H9 (cell line): ENCODE results near the gene MAPK8IP2. TPM values are rescaled to one million over a fixed set of nuclear protein-coding genes. Genes with fewer than 3 reads are reported as not detected.
A peak's percentile ranks its signal among the peaks of the same experiment; 100 is the strongest.

Source experiments
- DNase-seq: peaks from one replicate; pipeline ENCODE4 v3.0.0-alpha.2; 2017
- H2AFZ ChIP-seq: one replicate; pipeline ENCODE4 v1.6.1; 2013; ENCODE audit warnings: mild to moderate bottlenecking, low read length, control low read depth, moderate library complexity
- H2AK5ac ChIP-seq: 2 replicates; pipeline ENCODE4 v1.6.1; 2013; ENCODE audit warnings: low read length, control low read depth, mixed read lengths; ENCODE audit not compliant: insufficient read length
- H2BK120ac ChIP-seq: one replicate; pipeline ENCODE4 v1.6.1; 2013; ENCODE audit warnings: low read depth, mild to moderate bottlenecking, low read length, control low read depth, inconsistent platforms; ENCODE audit not compliant: poor library complexity, severe bottlenecking
- H2BK12ac ChIP-seq: 2 replicates; pipeline ENCODE4 v1.6.1; 2013; ENCODE audit warnings: low read length, control low read depth, mixed read lengths, low read depth; ENCODE audit not compliant: insufficient read length
- H2BK15ac ChIP-seq: 2 replicates; pipeline ENCODE4 v1.6.1; 2013; ENCODE audit warnings: low read depth, low read length, control low read depth
- H2BK20ac ChIP-seq: one replicate; pipeline ENCODE4 v1.6.1; 2013; ENCODE audit warnings: low read depth, mild to moderate bottlenecking, low read length, control low read depth, inconsistent platforms; ENCODE audit not compliant: poor library complexity, severe bottlenecking
- H2BK5ac ChIP-seq: 2 replicates; pipeline ENCODE4 v1.6.1; 2013; ENCODE audit warnings: low read length, control low read depth, mixed read lengths; ENCODE audit not compliant: insufficient read length
- H3K14ac ChIP-seq: 2 replicates; pipeline ENCODE4 v1.6.1; 2013; ENCODE audit warnings: low read length, control low read depth; ENCODE audit not compliant: insufficient read depth
- H3K18ac ChIP-seq: 2 replicates; pipeline ENCODE4 v1.6.1; 2013; ENCODE audit warnings: low read depth, mild to moderate bottlenecking, mixed read lengths, low read length, control low read depth; ENCODE audit not compliant: insufficient read length
- H3K23ac ChIP-seq: 2 replicates; pipeline ENCODE4 v1.6.1; 2013; ENCODE audit warnings: low read length, control low read depth, mixed read lengths, low read depth; ENCODE audit not compliant: insufficient read length
- H3K23me2 ChIP-seq: 2 replicates; pipeline ENCODE4 v1.6.1; 2013; ENCODE audit warnings: low read depth, mild to moderate bottlenecking, mixed read lengths, low read length, control low read depth; ENCODE audit not compliant: insufficient read length, poor library complexity, severe bottlenecking
- H3K27ac ChIP-seq: 2 replicates; pipeline ENCODE4 v1.5.1; 2013; ENCODE audit warnings: low read length, control low read depth, mixed read lengths, low read depth; ENCODE audit not compliant: insufficient read length
- H3K27me3 ChIP-seq: 2 replicates; pipeline ENCODE4 v1.6.1; 2013; ENCODE audit warnings: low read length, control low read depth, inconsistent platforms; ENCODE audit not compliant: insufficient read depth
- H3K4ac ChIP-seq: 2 replicates; pipeline ENCODE4 v1.6.1; 2013; ENCODE audit warnings: low read depth, mild to moderate bottlenecking, control low read depth, inconsistent platforms, low read length, moderate library complexity
- H3K4me1 ChIP-seq: 2 replicates; pipeline ENCODE4 v1.6.1; 2013; ENCODE audit warnings: low read length, control low read depth, inconsistent platforms; ENCODE audit not compliant: insufficient read depth
- H3K4me2 ChIP-seq: 2 replicates; pipeline ENCODE4 v1.6.1; 2013; ENCODE audit warnings: low read length, control low read depth, mixed read lengths; ENCODE audit not compliant: insufficient read length, insufficient read depth
- H3K56ac ChIP-seq: 2 replicates; pipeline ENCODE4 v1.6.1; 2013; ENCODE audit warnings: low read depth, mild to moderate bottlenecking, mixed read lengths, low read length, control low read depth; ENCODE audit not compliant: insufficient read length
- H3K79me1 ChIP-seq: 2 replicates; pipeline ENCODE4 v1.6.1; 2013; ENCODE audit warnings: low read depth, mild to moderate bottlenecking, moderate library complexity, low read length, control low read depth, inconsistent platforms; ENCODE audit not compliant: insufficient read depth, poor library complexity, severe bottlenecking
- H3K79me2 ChIP-seq: 2 replicates; pipeline ENCODE4 v1.6.1; 2013; ENCODE audit warnings: low read length, control low read depth, inconsistent platforms; ENCODE audit not compliant: insufficient read depth
- H3K9ac ChIP-seq: 2 replicates; pipeline ENCODE4 v1.6.1; 2013; ENCODE audit warnings: low read length, control low read depth, mixed read lengths; ENCODE audit not compliant: insufficient read length; ENCODE audit errors: extremely low read depth
- H3K9me3 ChIP-seq: one replicate; pipeline ENCODE4 v1.6.1; 2013; ENCODE audit warnings: low read depth, low read length, inconsistent platforms; ENCODE audit not compliant: control insufficient read depth
- H3T11ph ChIP-seq: one replicate; pipeline ENCODE4 v1.6.1; 2013; ENCODE audit warnings: mild to moderate bottlenecking, low read length, control low read depth, inconsistent platforms
- H4K20me1 ChIP-seq: one replicate; pipeline ENCODE4 v1.6.1; 2013; ENCODE audit not compliant: control insufficient read depth, insufficient read length, insufficient read depth
- H4K5ac ChIP-seq: 2 replicates; pipeline ENCODE4 v1.6.1; 2013; ENCODE audit warnings: low read depth, mild to moderate bottlenecking, mixed read lengths, low read length, control low read depth; ENCODE audit not compliant: insufficient read length
- H4K8ac ChIP-seq: replicated peaks from 2 replicates; pipeline ENCODE4 v1.6.1; 2013; ENCODE audit warnings: low read length, control low read depth, mixed read lengths, low read depth; ENCODE audit not compliant: insufficient read length
- H4K91ac ChIP-seq: 2 replicates; pipeline ENCODE4 v1.6.1; 2013; ENCODE audit warnings: low read depth, mild to moderate bottlenecking, moderate library complexity, mixed read lengths, low read length, control low read depth; ENCODE audit not compliant: insufficient read length
- H3K27ac Mint-ChIP-seq, 3 experiments: 2 replicates in 2 of 3; 3 replicates in 1 of 3; pipeline ENCODE4 v1.8.0; 2020 to 2021; ENCODE audit warnings: mixed read lengths in 3 of 3, mild to moderate bottlenecking in 1 of 3, moderate library complexity in 1 of 3
- H3K27me3 Mint-ChIP-seq: 2 replicates; pipeline ENCODE4 v1.8.0; 2021; ENCODE audit warnings: low read depth, mild to moderate bottlenecking, moderate library complexity, mixed read lengths
- H3K36me3 Mint-ChIP-seq, 3 experiments: 2 replicates in 2 of 3; 3 replicates in 1 of 3; pipeline ENCODE4 v1.8.0; 2020 to 2021; ENCODE audit warnings: low read depth in 3 of 3, mixed read lengths in 3 of 3; ENCODE audit not compliant: insufficient read depth in 1 of 3
- H3K4me1 Mint-ChIP-seq, 2 experiments: 2 replicates each; pipeline ENCODE4 v1.8.0; 2020; ENCODE audit warnings: mixed read lengths in 2 of 2
- H3K4me3 Mint-ChIP-seq, 2 experiments: 2 replicates in 1 of 2; 3 replicates in 1 of 2; pipeline ENCODE4 v1.8.0; 2020 to 2021; ENCODE audit warnings: mild to moderate bottlenecking in 2 of 2, mixed read lengths in 2 of 2, moderate library complexity in 1 of 2
- H3K9me3 Mint-ChIP-seq, 2 experiments: 2 replicates in 1 of 2; 3 replicates in 1 of 2; pipeline ENCODE4 v1.8.0; 2020; ENCODE audit warnings: mild to moderate bottlenecking in 2 of 2, mixed read lengths in 2 of 2, moderate library complexity in 1 of 2
- CTCF ChIP-seq: fragments of 200-600 bp; sonication (generic); conservative IDR thresholded peaks from 3 replicates; pipeline ENCODE4 v1.8.0; 2021; ENCODE audit warnings: antibody characterized with exemption, mild to moderate bottlenecking
- WGBS: extraction: QIAGEN DNeasy Blood & Tissue Kit; methylation state at CpG from one replicate; pipeline ENCODE4 v1.1.7; 2013; ENCODE audit warnings: missing lambda C conversion rate, low lambda C conversion rate, mixed read lengths; ENCODE audit not compliant: insufficient read length; ENCODE audit errors: extremely low coverage; 5-methylcytosine and 5-hydroxymethylcytosine counted together
- total RNA-seq: library from RNA; stranded (reverse); gene quantifications from 2 replicates; pipeline ENCODE4 v1.2.1, GENCODE V29; 2021

Gene MAPK8IP2
- total RNA-seq, 1 experiment from 2014 or later, result 5.7 TPM

DNA sequence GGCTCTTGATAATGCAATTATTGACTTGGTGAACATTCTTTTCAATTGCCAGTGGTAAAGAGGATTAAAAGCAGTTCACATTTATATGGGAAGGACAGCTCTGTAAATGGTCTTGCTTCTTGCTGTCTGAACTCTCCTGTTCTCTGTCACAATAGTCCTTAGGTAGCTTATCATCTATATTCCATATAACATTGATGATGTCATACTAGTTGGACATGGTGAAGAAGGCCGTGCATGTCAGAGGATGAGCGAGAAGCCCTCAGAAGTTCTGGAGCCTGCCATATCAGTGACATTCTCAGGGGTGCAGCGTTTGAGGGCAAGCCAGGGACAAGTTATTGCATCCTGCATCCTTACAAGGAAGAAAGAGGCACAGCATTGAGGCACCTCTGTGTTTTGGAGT is 15.4 kb upstream of the MAPK8IP2 start:
- Mint-ChIP-seq H3K27ac (no peak overlapping the region), H3K27me3 (peaks cover 16% of the 10 kb centered on the region), H3K36me3 (peaks cover 3 to 7% (median 5%) of the 10 kb centered on the region in 3 experiments; a peak in 6 of 7 replicates), H3K9me3 (no peaks in the 10 kb centered on the region), H3K4me3 (peak overlapping the region in 1 of 2 experiments; percentile 32; a peak in 1 of 5 replicates), H3K4me1 (peaks cover 14 to 23% of the 10 kb centered on the region in 2 experiments)
- Histone ChIP-seq H2AFZ (no peak overlapping the region), H3T11ph (no peak overlapping the region), H3K79me2 (no peaks in the 10 kb centered on the region), H3K9ac (no peak overlapping the region), H3K9me3 (no peaks in the 10 kb centered on the region), H2BK15ac (no peak overlapping the region), H2BK5ac (no peak overlapping the region), H3K18ac (no peak overlapping the region), H2BK120ac (no peak overlapping the region), H3K14ac (no peak overlapping the region), H3K4me2 (no peak overlapping the region), H2BK20ac (no peak overlapping the region), H3K79me1 (peaks cover 4% of the 10 kb centered on the region), H3K23me2 (no peaks in the 10 kb centered on the region), H4K20me1 (no peaks in the 10 kb centered on the region), H4K91ac (no peak overlapping the region), H4K8ac (no peak overlapping the region), H3K4ac (no peak overlapping the region), H3K4me1 (peaks cover 2% of the 10 kb centered on the region; the same call in 1 of the 2 replicates), H3K23ac (no peak overlapping the region), H2BK12ac (no peak overlapping the region), H3K27ac (no peak overlapping the region), H4K5ac (no peak overlapping the region), H3K56ac (no peak overlapping the region), H3K27me3 (no peaks in the 10 kb centered on the region), H2AK5ac (no peak overlapping the region)
- no peak for TF ChIP-seq CTCF
- DNase-seq, result no peak
- WGBS, result no CpG with 5 or more reads among the region's 3 CpGs
